CD14-positive monocyte (primary cell): ENCODE results near the gene SPG11. TPM values are rescaled to one million over a fixed set of nuclear protein-coding genes. Genes with fewer than 3 reads are reported as not detected.

Source experiments
- DNase-seq, 3 donors: peaks; one replicate each; pipeline ENCODE4 v3.0.0-alpha.2; 2011 to 2022
- H2AFZ ChIP-seq: 2 replicates; pipeline ENCODE4 v1.6.0; 2012; ENCODE audit warnings: mild to moderate bottlenecking, low read depth, low read length, inconsistent platforms; ENCODE audit not compliant: insufficient read depth, poor library complexity, severe bottlenecking
- H3K27ac ChIP-seq, 2 donors: 1 replicate in 1 of 2; 2 replicates in 1 of 2; pipeline ENCODE4 v1.5.1; 2012 to 2013; ENCODE audit warnings: low read length in 2 of 2, control low read depth in 1 of 2, inconsistent platforms in 1 of 2, low read depth in 1 of 2, mild to moderate bottlenecking in 1 of 2
- H3K27me3 ChIP-seq, 2 donors: one replicate each; pipeline versions ENCODE4 v1.6.0 to v1.6.1; 2011 to 2013; ENCODE audit warnings: low read length in 2 of 2; ENCODE audit not compliant: control insufficient read depth in 2 of 2, insufficient read depth in 2 of 2
- H3K36me3 ChIP-seq, 2 donors: replicated peaks in 1 of 2; 1 replicate in 1 of 2; 2 replicates in 1 of 2; pipeline versions ENCODE4 v1.5.1 to v1.6.1; 2012 to 2013; ENCODE audit warnings: low read length in 2 of 2, control low read depth in 1 of 2, inconsistent platforms in 1 of 2, mild to moderate bottlenecking in 1 of 2; ENCODE audit not compliant: insufficient read depth in 2 of 2, control insufficient read depth in 1 of 2
- H3K4me1 ChIP-seq, 2 donors: 1 replicate in 1 of 2; 2 replicates in 1 of 2; pipeline versions ENCODE4 v1.5.1 to v1.6.1; 2012 to 2013; ENCODE audit warnings: low read length in 2 of 2, control low read depth in 1 of 2, inconsistent platforms in 1 of 2, mild to moderate bottlenecking in 1 of 2, moderate library complexity in 1 of 2; ENCODE audit not compliant: insufficient read depth in 2 of 2, control insufficient read depth in 1 of 2
- H3K4me2 ChIP-seq: replicated peaks from 2 replicates; pipeline ENCODE3; 2012; ENCODE audit warnings: low read length, moderate library complexity, mild to moderate bottlenecking; ENCODE audit not compliant: poor library complexity, severe bottlenecking; ENCODE audit errors: extremely low read depth
- H3K4me3 ChIP-seq, 3 experiments: fragments of 200-600 bp in 1 of 3; sonication (generic) in 1 of 3; replicated peaks in 1 of 3; 1 replicate in 2 of 3; 2 replicates in 1 of 3; pipeline ENCODE4 v1.5.1; 2011 to 2013; ENCODE audit warnings: low read length in 3 of 3, mild to moderate bottlenecking in 3 of 3, control low read depth in 2 of 3, low read depth in 2 of 3, inconsistent platforms in 1 of 3, moderate library complexity in 1 of 3
- H3K79me2 ChIP-seq: 2 replicates; pipeline ENCODE4 v1.6.0; 2012; ENCODE audit warnings: mild to moderate bottlenecking, control low read depth, inconsistent platforms, low read length, moderate library complexity; ENCODE audit not compliant: insufficient read depth
- H3K9ac ChIP-seq: 2 replicates; pipeline ENCODE4 v1.6.0; 2017; ENCODE audit warnings: low read length, mild to moderate bottlenecking; ENCODE audit not compliant: insufficient read depth, poor library complexity, severe bottlenecking
- H3K9me3 ChIP-seq, 2 donors: replicated peaks in 1 of 2; 1 replicate in 1 of 2; 2 replicates in 1 of 2; pipeline versions ENCODE4 v1.5.1 to v1.6.1; 2012 to 2013; ENCODE audit warnings: low read length in 2 of 2, control low read depth in 1 of 2; ENCODE audit not compliant: control insufficient read depth in 1 of 2, insufficient read depth in 1 of 2
- H4K20me1 ChIP-seq: 2 replicates; pipeline ENCODE4 v1.6.0; 2012; ENCODE audit warnings: mild to moderate bottlenecking, low read length, control low read depth, moderate library complexity; ENCODE audit not compliant: insufficient read depth
- H3K27ac Mint-ChIP-seq, 7 donors: one replicate each; pipeline ENCODE4 v1.8.0; 2020; ENCODE audit warnings: mild to moderate bottlenecking in 7 of 7, mixed read lengths in 7 of 7, moderate library complexity in 6 of 7, inconsistent platforms in 2 of 7
- H3K27me3 Mint-ChIP-seq, 3 donors: one replicate each; pipeline ENCODE4 v1.8.0; 2021 to 2022; ENCODE audit warnings: low read depth in 3 of 3, mild to moderate bottlenecking in 3 of 3, mixed read lengths in 3 of 3, moderate library complexity in 3 of 3, inconsistent platforms in 1 of 3
- H3K36me3 Mint-ChIP-seq, 2 donors: one replicate each; pipeline ENCODE4 v1.8.0; 2020; ENCODE audit warnings: mixed read lengths in 2 of 2, inconsistent platforms in 1 of 2, mild to moderate bottlenecking in 1 of 2
- H3K4me1 Mint-ChIP-seq: one replicate; pipeline ENCODE4 v1.8.0; 2020; ENCODE audit warnings: mild to moderate bottlenecking, mixed read lengths
- H3K4me3 Mint-ChIP-seq, 2 donors: one replicate each; pipeline ENCODE4 v1.8.0; 2020; ENCODE audit warnings: mild to moderate bottlenecking in 2 of 2, mixed read lengths in 2 of 2, moderate library complexity in 1 of 2
- H3K9me3 Mint-ChIP-seq, 7 donors: one replicate each; pipeline ENCODE4 v1.8.0; 2020 to 2022; ENCODE audit warnings: mixed read lengths in 7 of 7, mild to moderate bottlenecking in 6 of 7, moderate library complexity in 6 of 7, inconsistent platforms in 2 of 7
- WGBS: methylation state at CpG from one replicate; pipeline ENCODE4 v1.1.5; 2013; ENCODE audit warnings: missing lambda C conversion rate; ENCODE audit not compliant: insufficient coverage; 5-methylcytosine and 5-hydroxymethylcytosine counted together
- intact Hi-C, 2 donors: fragments of 100-400 bp; cut with micrococcal nuclease; formaldehyde crosslinking; loops; one replicate each; pipeline versions ENCODE4 v1.15.0 to v1.15.1; 2023
- polyA plus RNA-seq, 3 donors: library from polyadenylated mRNA; depleted of rRNA in 1 of 3; unstranded in 2 of 3; stranded (reverse) in 1 of 3; fragments of 300-500 nt in 2 of 3; fragments of >200 nt in 1 of 3; fragmentation: Illumina TruSeq in 2 of 3; gene quantifications; 1 replicate in 2 of 3; 2 replicates in 1 of 3; pipeline ENCODE4 v1.2.3, GENCODE V29; 2012 to 2021
- TF ChIP-seq, protein P1 (sequence below): fragments of 200-600 bp; IDR thresholded peaks from one replicate; pipeline ENCODE4 v1.8.0; 2022; ENCODE audit warnings: antibody characterized with exemption, mild to moderate bottlenecking

The SPG11 gene
- polyA plus RNA-seq, 3 donors: 26.4 to 140 (median 50.4) TPM

DNA sequence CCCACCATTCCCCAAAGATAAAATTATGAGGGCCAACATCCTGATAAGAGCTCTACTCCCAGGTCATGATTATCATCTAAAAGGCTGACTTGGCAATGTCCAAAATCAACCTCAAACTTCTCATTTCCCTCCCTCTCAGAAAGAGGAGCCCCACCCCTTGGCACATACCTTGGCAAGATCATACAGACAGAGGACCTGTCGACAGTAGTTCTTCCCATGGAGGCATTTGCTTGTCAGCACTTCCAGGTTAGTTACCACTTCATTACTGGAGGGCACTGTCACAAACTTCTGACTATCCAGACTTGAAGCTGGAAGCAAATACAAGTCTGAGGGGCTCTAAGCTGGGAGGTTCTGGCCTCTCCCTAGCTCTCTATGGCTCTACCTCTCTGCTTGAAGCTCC is 88.7 kb downstream of the SPG11 start:
- no peaks in the 10 kb centered on the region for H3K27me3 Mint-ChIP-seq
- H3K9ac ChIP-seq: no peak overlapping the region
- no peak overlapping the region for H2AFZ ChIP-seq
- H3K4me1 Mint-ChIP-seq: no peaks in the 10 kb centered on the region
- H3K27ac Mint-ChIP-seq: peak overlapping the region in 2 of 7 donors; percentile 4 to 38
- DNase-seq: no peak
- 100% methylated on average over 1 of the region's 1 CpG for WGBS
- H3K27me3 ChIP-seq: no peaks in the 10 kb centered on the region
- no peak overlapping the region for H3K4me3 ChIP-seq
- intact Hi-C loops: no loop called here
- H3K9me3 ChIP-seq: no peaks in the 10 kb centered on the region
- no peak overlapping the region for H3K4me2 ChIP-seq
- peaks cover 61 to 77% of the 10 kb centered on the region in 2 donors for H3K36me3 ChIP-seq
- H4K20me1 ChIP-seq: peaks cover 60% of the 10 kb centered on the region
- H3K79me2 ChIP-seq: peaks cover 4% of the 10 kb centered on the region
- H3K4me3 Mint-ChIP-seq: no peak overlapping the region
- H3K9me3 Mint-ChIP-seq: no peaks in the 10 kb centered on the region
- H3K36me3 Mint-ChIP-seq: peaks cover 53 to 84% of the 10 kb centered on the region in 2 donors
- no peaks in the 10 kb centered on the region for H3K4me1 ChIP-seq
- H3K27ac ChIP-seq: no peak overlapping the region
- TF ChIP-seq, protein P1, sequence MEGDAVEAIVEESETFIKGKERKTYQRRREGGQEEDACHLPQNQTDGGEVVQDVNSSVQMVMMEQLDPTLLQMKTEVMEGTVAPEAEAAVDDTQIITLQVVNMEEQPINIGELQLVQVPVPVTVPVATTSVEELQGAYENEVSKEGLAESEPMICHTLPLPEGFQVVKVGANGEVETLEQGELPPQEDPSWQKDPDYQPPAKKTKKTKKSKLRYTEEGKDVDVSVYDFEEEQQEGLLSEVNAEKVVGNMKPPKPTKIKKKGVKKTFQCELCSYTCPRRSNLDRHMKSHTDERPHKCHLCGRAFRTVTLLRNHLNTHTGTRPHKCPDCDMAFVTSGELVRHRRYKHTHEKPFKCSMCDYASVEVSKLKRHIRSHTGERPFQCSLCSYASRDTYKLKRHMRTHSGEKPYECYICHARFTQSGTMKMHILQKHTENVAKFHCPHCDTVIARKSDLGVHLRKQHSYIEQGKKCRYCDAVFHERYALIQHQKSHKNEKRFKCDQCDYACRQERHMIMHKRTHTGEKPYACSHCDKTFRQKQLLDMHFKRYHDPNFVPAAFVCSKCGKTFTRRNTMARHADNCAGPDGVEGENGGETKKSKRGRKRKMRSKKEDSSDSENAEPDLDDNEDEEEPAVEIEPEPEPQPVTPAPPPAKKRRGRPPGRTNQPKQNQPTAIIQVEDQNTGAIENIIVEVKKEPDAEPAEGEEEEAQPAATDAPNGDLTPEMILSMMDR: no peak

DNA sequence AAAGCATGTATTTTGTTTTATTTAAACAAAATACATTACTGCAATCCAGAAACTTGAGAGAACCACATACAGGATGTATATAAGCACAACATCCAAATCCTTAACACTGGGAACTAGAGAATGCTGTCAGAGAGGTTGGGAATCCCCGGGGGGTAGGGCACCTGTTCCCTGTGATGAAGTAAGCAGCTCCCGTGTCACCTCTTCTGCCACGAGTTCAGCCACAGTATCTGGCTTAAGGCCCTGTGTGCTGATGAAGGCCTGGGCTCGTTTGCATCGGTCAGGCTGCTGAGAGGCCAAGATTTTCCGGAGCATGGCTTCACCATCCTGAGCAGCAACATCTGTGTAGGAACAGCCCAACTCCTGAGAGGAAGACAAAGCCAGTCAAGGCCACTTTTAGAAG is 90.1 kb downstream of the SPG11 start:
- Histone ChIP-seq H3K4me3 (no peak overlapping the region), H4K20me1 (peaks cover 48% of the 10 kb centered on the region), H2AFZ (no peak overlapping the region), H3K79me2 (peaks cover 2% of the 10 kb centered on the region), H3K9me3 (no peaks in the 10 kb centered on the region), H3K27ac (no peak overlapping the region), H3K4me1 (no peaks in the 10 kb centered on the region), H3K4me2 (no peak overlapping the region), H3K27me3 (no peaks in the 10 kb centered on the region), H3K9ac (no peak overlapping the region), H3K36me3 (peaks cover 65 to 81% of the 10 kb centered on the region in 2 donors)
- no peak for DNase-seq
- Mint-ChIP-seq H3K4me1 (no peaks in the 10 kb centered on the region), H3K9me3 (no peaks in the 10 kb centered on the region), H3K27me3 (no peaks in the 10 kb centered on the region), H3K4me3 (no peak overlapping the region), H3K36me3 (peaks cover 61 to 90% of the 10 kb centered on the region in 2 donors), H3K27ac (no peak overlapping the region)
- 97% methylated on average over 6 of the region's 6 CpGs for WGBS
- TF ChIP-seq, protein P1: no peak
- intact Hi-C loops: no loop called here
